Tibial artery (tissue), 4 donors: ENCODE results near the gene SOX5.

Source experiments
- DNase-seq, 2 donors: peaks; one replicate each; pipeline ENCODE4 v3.0.0-alpha.2; 2019
- H3K27ac ChIP-seq, 2 donors: fragments of 200-600 bp; sonication (generic) in 1 of 2; 1 replicate in 1 of 2; 2 replicates in 1 of 2; pipeline ENCODE4 v1.5.1; 2018 to 2019; ENCODE audit warnings: mild to moderate bottlenecking in 1 of 2
- H3K27me3 ChIP-seq, 2 donors: fragments of 200-600 bp; sonication (generic) in 1 of 2; one replicate each; pipeline versions ENCODE4 v1.5.1 to v1.6.0; 2016 to 2019
- H3K36me3 ChIP-seq, 3 donors: fragments of 200-600 bp; sonication (generic) in 2 of 3; one replicate each; pipeline ENCODE4 v1.5.1; 2016 to 2019; ENCODE audit warnings: mild to moderate bottlenecking in 2 of 3
- H3K4me1 ChIP-seq, 4 donors: fragments of 200-600 bp; sonication (generic) in 2 of 4; 1 replicate in 3 of 4; 2 replicates in 1 of 4; pipeline ENCODE4 v1.5.1; 2016 to 2019
- H3K4me3 ChIP-seq, 2 donors: fragments of 200-600 bp; sonication (generic) in 1 of 2; 1 replicate in 1 of 2; 2 replicates in 1 of 2; pipeline ENCODE4 v1.5.1; 2018 to 2019; ENCODE audit warnings: mild to moderate bottlenecking in 2 of 2
- H3K9me3 ChIP-seq, 3 donors: fragments of 200-600 bp; sonication (generic) in 1 of 3; one replicate each; pipeline ENCODE4 v1.5.1; 2016 to 2019
- CTCF ChIP-seq, 2 experiments: fragments of 200-600 bp in 1 of 2; fragments of 450-650 bp in 1 of 2; IDR thresholded peaks; one replicate each; pipeline ENCODE4 v1.5.1; 2017 to 2019; ENCODE audit warnings: antibody characterized with exemption in 2 of 2, mild to moderate bottlenecking in 1 of 2, moderate library complexity in 1 of 2
- intact Hi-C: fragments of 100-400 bp; cut with DNase I; formaldehyde crosslinking; loops from one replicate; pipeline ENCODE4 v1.15.0; 2023; ENCODE audit warnings: low total_unique reads

SOX5 gene

GRCh38 chr12:23947395-23947794, 2.1 kb downstream of the SOX5 start:
- Histone ChIP-seq H3K4me3 (no peak overlapping the region), H3K27me3 (peaks cover 0 to 2% of the 10 kb centered on the region in 2 donors), H3K9me3 (no peaks in the 10 kb centered on the region), H3K4me1 (peaks cover 0 to 24% (median 5%) of the 10 kb centered on the region in 4 donors), H3K36me3 (no peaks in the 10 kb centered on the region), H3K27ac (no peak overlapping the region)
- intact Hi-C loops, result no loop called here
- no peak for TF ChIP-seq CTCF (IDR thresholded peaks at IDR 0.05)
- no peak for DNase-seq

GRCh38 chr12:23945249-23945648, 4.2 kb downstream of the SOX5 start:
- H3K9me3 ChIP-seq, result no peaks in the 10 kb centered on the region
- intact Hi-C loops, result no loop called here
- no peaks in the 10 kb centered on the region for H3K36me3 ChIP-seq
- H3K4me1 ChIP-seq, result peaks cover 0 to 14% (median 0%) of the 10 kb centered on the region in 4 donors
- TF ChIP-seq CTCF (IDR thresholded peaks at IDR 0.05), result no peak
- H3K27me3 ChIP-seq, result peaks cover 0 to 2% of the 10 kb centered on the region in 2 donors
- no peak overlapping the region for H3K27ac ChIP-seq
- no peak for DNase-seq
- no peak overlapping the region for H3K4me3 ChIP-seq

GRCh38 chr12:23944067-23944466, 5.4 kb downstream of the SOX5 start:
- Histone ChIP-seq H3K4me1 (peaks cover 0 to 10% (median 0%) of the 10 kb centered on the region in 4 donors), H3K27me3 (peaks cover 0 to 2% of the 10 kb centered on the region in 2 donors), H3K9me3 (no peaks in the 10 kb centered on the region), H3K36me3 (no peaks in the 10 kb centered on the region), H3K4me3 (no peak overlapping the region), H3K27ac (no peak overlapping the region)
- no peak for TF ChIP-seq CTCF (IDR thresholded peaks at IDR 0.05)
- intact Hi-C loops, result no loop called here
- DNase-seq, result no peak

- Histone ChIP-seq H3K9me3 (no peaks in the 10 kb centered on the region), H3K27ac (no peak overlapping the region), H3K4me3 (no peak overlapping the region), H3K36me3 (no peaks in the 10 kb centered on the region), H3K27me3 (no peaks in the 10 kb centered on the region), H3K4me1 (no peaks in the 10 kb centered on the region)
- DNase-seq, result no peak
- intact Hi-C loops, result no loop called here
- no peak for TF ChIP-seq CTCF (IDR thresholded peaks at IDR 0.05)
These were observed 6.6 kb downstream of the SOX5 start for GRCh38 chr12:23942841-23943240.

- Histone ChIP-seq H3K9me3 (no peaks in the 10 kb centered on the region), H3K4me3 (no peak overlapping the region), H3K4me1 (no peaks in the 10 kb centered on the region), H3K27ac (no peak overlapping the region), H3K36me3 (no peaks in the 10 kb centered on the region), H3K27me3 (no peaks in the 10 kb centered on the region)
- no peak for DNase-seq
- intact Hi-C loops, result no loop called here
- TF ChIP-seq CTCF (IDR thresholded peaks at IDR 0.05), result no peak
These were observed 7.7 kb downstream of the SOX5 start for GRCh38 chr12:23941780-23942179.

GRCh38 chr12:23938422-23938821, 11.0 kb downstream of the SOX5 start:
- Histone ChIP-seq H3K27me3 (no peaks in the 10 kb centered on the region), H3K9me3 (no peaks in the 10 kb centered on the region), H3K4me3 (no peak overlapping the region), H3K4me1 (no peaks in the 10 kb centered on the region), H3K36me3 (no peaks in the 10 kb centered on the region), H3K27ac (no peak overlapping the region)
- no peak for TF ChIP-seq CTCF (IDR thresholded peaks at IDR 0.05)
- DNase-seq, result no peak
- intact Hi-C loops, result loop anchor here (1.0 kb wide), 1 partner anchor 11 kb away; the partner anchor contains the start of gene SOX5
